Stimulated activated CD8-positive, alpha-beta memory T cell treated with anti-CD3 and anti-CD28 coated beads, Interleukin-12 subunit alpha, Interleukin-12 subunit beta, amount 100 ng/mL, for 24 hours (primary cell): Measurements from ENCODE around the gene S1PR3.

Experiments
- DNase-seq: peaks from one replicate; pipeline ENCODE4 v3.0.0-alpha.2; 2020; ENCODE audit errors: extremely low read depth

The S1PR3 gene

GRCh38 chr9:89009546-89009840 lies 18.2 kb downstream of the S1PR3 start:
- no peak for DNase-seq

DNA sequence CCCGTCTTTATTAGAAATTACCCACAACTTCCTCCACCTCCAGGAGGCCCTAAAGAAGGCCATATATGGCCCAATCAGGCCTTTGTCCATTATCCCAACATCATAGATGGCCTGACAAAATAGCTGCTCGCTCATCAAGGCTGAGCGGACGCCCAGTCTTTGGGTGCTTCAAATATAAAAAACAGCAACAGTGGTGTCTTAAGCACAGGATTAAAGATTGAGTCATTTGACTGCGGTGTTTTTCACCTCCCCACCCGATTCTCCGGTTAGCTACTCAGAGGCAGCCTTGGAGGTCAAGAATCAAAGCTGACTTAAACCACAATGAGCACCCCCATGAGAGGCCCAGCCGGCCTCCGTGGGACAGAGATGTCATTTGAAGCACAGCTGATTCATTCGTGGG lies 18.8 kb downstream of the S1PR3 start:
- no peak for DNase-seq

- no peak for DNase-seq
Measured at GRCh38 chr9:89010526-89011111, 19.4 kb downstream of the S1PR3 start.

DNA sequence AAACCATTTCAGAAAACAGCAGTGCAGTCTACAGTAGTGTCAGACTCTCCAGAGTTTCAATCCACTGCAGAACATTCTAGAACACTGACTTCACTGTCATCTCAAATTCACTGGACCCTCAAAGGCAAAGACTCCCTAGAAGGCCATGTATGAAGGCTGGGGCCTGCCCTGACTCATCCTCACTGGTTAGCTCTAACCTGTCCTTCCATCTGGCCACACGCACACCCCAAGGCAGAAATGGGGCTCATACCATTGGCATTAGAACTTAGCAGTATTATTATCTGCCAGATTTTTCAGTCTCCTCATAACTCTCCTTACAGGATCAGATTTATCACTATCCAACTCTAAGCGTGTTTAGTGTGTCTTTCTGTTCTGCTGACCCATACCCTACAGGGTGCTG lies 20.4 kb downstream of the S1PR3 start:
- no peak for DNase-seq

DNA sequence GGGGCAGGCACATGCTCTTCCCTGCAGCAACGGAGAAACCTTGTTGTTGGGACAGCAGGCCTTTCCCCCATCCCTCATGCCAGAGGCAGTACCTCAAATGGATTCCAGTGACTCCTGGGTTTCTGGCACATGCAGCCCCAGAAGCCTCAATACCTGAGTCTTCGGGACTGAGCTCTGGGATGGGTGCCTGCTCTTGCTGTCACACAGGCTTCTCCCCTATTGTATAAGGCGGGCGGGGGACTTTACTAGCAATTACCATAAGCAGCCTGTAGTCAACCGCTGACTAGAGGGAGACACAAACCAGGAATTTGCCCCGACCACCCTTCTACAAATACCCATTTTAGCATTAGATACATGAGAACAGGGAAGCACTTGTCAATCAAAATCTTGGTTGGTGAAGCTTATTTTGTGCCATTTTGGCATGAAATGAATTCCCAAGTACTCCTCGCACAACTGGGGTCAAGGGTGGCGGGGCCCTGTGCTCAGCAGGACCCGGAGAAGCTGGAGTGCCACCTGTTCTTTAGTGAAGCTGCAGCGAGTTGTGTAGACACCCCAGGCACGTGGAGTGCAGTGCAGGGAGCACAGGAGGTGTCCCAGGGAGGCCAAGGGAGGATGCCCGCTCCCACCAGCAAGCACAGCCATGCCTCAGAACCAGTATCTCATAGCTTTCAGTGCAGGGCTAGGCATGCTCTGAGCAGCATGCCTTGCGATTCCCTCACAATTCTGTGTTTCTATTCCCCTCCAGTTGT lies 21.2 kb downstream of the S1PR3 start:
- no peak for DNase-seq

DNA sequence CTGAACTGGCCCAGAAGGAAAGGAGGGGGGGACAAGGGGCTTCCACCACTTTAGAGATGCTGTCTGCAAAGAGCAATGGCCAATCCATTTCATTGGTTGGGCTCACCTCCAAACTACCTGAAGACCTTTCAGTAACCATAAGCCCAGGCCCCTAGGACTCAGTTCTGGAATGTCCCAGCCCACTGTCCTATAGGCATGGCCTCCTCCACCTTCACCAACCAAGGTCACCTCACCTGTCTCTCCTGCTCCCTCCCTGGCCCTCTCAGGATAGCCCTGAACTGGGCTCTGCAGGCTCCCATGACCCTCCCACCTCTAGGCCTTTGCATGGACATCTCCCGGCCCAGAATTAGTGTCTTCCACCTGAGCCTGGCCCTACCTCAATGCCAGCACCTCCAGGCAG lies 22.4 kb downstream of the S1PR3 start:
- DNase-seq: no peak

GRCh38 chr9:89014153-89014552 lies 22.9 kb downstream of the S1PR3 start:
- no peak for DNase-seq

GRCh38 chr9:89015336-89015735 lies 24.1 kb downstream of the S1PR3 start:
- DNase-seq: no peak

GRCh38 chr9:89020754-89021153 lies 29.5 kb downstream of the S1PR3 start:
- no peak for DNase-seq

- DNase-seq: no peak
Measured at GRCh38 chr9:89021154-89021803, 30.0 kb downstream of the S1PR3 start.

- no peak for DNase-seq
Measured at GRCh38 chr9:89022001-89022759, 30.9 kb downstream of the S1PR3 start.

- no peak for DNase-seq
Measured at GRCh38 chr9:89022902-89023301, 31.6 kb downstream of the S1PR3 start.

DNA sequence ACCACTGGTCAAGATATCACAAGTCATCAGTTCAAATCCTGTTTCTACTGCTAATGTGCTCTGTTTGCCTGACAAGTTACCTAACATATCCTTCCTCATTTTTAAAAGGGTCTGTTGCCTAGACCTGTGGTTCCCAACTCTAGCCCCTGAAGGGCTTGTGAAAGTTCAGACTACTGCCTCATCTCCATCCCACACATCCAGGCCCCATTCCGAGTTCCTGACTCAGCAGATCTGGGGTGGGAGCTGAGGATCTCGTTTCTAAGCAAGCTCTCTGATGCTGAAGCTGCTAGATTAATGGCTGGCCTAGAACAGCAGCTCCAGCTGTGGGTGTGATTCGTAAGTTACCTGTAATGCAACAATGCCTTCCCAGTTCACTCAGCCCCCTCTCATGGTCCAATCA lies 32.5 kb downstream of the S1PR3 start:
- no peak for DNase-seq

- no peak for DNase-seq
Measured at GRCh38 chr9:89024727-89025126, 33.5 kb downstream of the S1PR3 start.

GRCh38 chr9:89025553-89025952 lies 34.3 kb downstream of the S1PR3 start:
- DNase-seq: no peak

DNA sequence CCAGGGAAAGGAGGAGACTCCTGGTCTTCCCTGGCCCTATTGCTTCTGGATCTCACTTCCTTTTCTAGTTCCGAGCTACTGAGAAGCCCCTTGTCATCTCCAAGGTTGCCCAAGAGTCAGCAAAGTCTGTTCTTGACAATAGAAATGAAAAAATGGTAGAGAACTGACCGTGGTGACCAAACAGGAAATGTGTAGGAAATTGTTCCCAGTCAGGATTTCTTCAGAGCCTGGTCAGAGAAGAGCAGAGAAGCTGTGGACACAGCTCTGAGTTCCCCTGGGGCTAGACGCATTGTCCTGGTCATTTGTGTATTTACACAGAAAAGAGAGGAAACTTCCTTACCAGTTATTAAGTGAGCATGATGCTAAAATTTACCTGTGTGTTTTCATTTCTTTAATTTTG lies 35.6 kb downstream of the S1PR3 start:
- no peak for DNase-seq

- no peak for DNase-seq
Measured at GRCh38 chr9:89029788-89030187, 38.5 kb downstream of the S1PR3 start.

DNA sequence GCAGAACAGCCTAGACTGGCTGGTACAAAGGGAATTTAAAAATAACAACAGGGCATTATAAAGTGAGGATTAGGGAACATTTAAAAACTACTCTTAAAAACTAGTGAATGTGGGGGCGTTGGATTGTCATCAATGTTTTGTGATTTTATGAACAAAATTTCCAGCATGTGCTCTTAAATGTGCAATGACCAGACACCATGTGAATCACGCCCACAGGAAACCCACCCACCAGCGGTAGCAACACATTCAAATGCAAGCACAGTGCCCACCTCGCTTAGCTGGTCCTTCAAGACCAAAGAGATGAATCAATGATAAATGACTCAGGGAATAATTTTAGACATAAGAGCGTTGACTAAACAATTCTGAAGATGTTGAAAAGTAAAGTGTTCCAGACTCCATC lies 40.9 kb downstream of the S1PR3 start:
- DNase-seq: no peak

GRCh38 chr9:89032661-89033060 lies 41.4 kb downstream of the S1PR3 start:
- no peak for DNase-seq

GRCh38 chr9:89036383-89036782 lies 45.1 kb downstream of the S1PR3 start:
- no peak for DNase-seq

DNA sequence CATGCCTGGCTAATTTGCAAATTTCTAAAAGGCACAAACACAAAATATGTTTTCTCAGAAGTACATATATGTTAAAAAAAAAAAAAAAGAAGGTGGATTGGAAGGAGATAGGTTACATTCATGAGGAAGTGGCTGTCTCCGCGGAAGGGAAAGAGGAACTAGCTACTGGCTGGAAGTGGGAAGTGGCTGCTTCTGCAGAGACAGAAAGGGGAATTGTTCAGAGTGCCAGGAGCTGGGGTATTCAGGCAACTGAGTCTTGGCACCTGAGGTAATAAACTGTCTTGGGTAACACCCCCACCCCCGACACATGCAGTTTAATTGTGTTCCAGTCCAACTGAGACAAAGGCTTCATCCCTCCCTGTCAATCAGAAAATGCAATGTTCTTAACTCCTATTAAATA lies 45.6 kb downstream of the S1PR3 start:
- no peak for DNase-seq

GRCh38 chr9:89037346-89037745 lies 46.1 kb downstream of the S1PR3 start:
- no peak for DNase-seq

- DNase-seq: no peak
Measured at GRCh38 chr9:89037891-89038290, 46.6 kb downstream of the S1PR3 start.
